GM23248 (cell line): ENCODE measurements around the gene FUT9.

Source experiments
- EZH2 ChIP-seq: fragments of 200-600 bp; sonication (generic); IDR thresholded peaks from 2 replicates; pipeline ENCODE4 v1.6.1; 2018; ENCODE audit warnings: antibody characterized with exemption, mild to moderate bottlenecking; ENCODE audit not compliant: insufficient read depth, poor library complexity, severe bottlenecking
- EZH2phosphoT487 ChIP-seq: fragments of 200-600 bp; sonication (generic); IDR thresholded peaks from 2 replicates; pipeline ENCODE4 v1.6.1; 2018; ENCODE audit warnings: antibody characterized with exemption, moderate library complexity, mild to moderate bottlenecking, low read depth; ENCODE audit not compliant: insufficient read depth

DNA sequence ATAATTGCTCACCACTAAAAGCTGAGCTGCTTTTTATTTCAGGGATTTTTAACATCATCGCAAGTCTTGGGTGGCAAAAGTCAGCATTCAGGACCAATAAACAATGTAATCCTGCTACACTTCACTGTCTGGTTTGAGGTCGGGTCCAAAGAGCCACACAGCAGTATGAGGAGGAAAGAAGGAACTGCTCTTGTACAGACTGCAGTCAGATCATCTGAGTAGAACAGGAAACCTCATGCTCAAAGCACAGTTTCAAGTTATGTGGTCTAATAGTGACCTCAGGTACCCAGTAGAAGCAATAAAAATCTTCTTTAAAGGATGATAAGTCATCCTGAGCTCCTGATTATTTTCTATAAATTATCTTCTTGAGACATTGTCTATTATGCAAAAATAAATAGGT lies 211.4 kb downstream of the FUT9 start:
- TF ChIP-seq EZH2 (no peak), EZH2phosphoT487 (no peak)
